ENCODE measurements around the gene PTPRD. TPM values are rescaled to one million over a fixed set of nuclear protein-coding genes. Genes with fewer than 3 reads are reported as not detected.

The PTPRD gene
- total and polyA plus RNA-seq, 9 donors = 16.2 to 231 (median 85.8) TPM

DNA sequence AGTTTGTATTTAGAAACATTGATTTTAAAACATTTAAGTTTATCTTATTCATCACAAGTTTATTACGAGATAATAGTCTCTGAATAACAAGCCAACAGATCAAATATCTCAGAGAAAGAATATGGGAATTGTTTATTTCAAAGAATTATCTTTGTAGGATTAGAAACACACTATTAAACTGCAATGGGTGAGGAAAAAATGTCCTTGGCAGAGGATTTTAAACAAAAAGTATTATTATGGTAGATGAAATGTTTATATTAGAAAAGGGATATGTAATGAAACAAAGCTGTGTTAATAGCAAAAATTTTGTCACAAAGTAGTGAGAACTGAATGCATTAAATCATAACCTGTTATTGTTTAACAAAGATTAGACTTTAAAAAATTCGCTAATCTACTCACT lies 1430.4 kb downstream of the PTPRD start:
- H3K4me1 ChIP-seq (ENCODE audit: insufficient read depth) = no peaks in the 10 kb centered on the region
- no peak overlapping the region for H3K27ac ChIP-seq
- intact Hi-C loops (cut with DNase I) = no loop called here
- H3K9me3 ChIP-seq = no peaks in the 10 kb centered on the region
- no peak for TF ChIP-seq EP300 (IDR thresholded peaks at IDR 0.05)
- no peak for DNase-seq
- no peaks in the 10 kb centered on the region for H3K36me3 ChIP-seq
- WGBS, 3 donors = 12 to 36% (median 16%) methylated on average over 2 of the region's 2 CpGs
- no peak overlapping the region for H3K4me3 ChIP-seq
- H3K27me3 ChIP-seq = no peaks in the 10 kb centered on the region

DNA sequence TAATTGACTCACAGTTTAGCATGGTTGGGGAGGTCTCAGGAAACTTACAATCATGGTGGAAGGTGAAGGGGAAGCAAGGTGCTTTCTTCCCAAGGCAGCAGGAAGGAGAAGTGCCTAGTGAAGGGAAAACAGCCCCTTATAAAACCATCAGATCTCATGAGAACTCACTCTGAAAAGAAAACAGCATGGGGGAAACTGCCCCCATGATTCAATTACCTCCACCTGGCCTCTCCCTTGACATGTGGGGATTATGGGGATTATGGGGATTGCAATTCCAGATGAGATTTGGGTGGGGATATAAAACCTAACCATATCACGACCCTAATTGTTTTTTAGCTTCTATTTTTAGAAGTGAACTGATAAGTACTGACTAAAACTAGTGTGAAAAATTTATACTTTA lies 1435.7 kb downstream of the PTPRD start:
- 38 to 48% (median 47%) methylated on average over 1 of the region's 1 CpG for WGBS, 3 donors
- intact Hi-C loops (cut with DNase I) = no loop called here
- no peak overlapping the region for H3K27ac ChIP-seq
- no peak overlapping the region for H3K4me3 ChIP-seq
- TF ChIP-seq POLR2A (IDR thresholded peaks at IDR 0.05) = no peak
- TF ChIP-seq EP300 (IDR thresholded peaks at IDR 0.05) = no peak
- TF ChIP-seq, protein P1, sequence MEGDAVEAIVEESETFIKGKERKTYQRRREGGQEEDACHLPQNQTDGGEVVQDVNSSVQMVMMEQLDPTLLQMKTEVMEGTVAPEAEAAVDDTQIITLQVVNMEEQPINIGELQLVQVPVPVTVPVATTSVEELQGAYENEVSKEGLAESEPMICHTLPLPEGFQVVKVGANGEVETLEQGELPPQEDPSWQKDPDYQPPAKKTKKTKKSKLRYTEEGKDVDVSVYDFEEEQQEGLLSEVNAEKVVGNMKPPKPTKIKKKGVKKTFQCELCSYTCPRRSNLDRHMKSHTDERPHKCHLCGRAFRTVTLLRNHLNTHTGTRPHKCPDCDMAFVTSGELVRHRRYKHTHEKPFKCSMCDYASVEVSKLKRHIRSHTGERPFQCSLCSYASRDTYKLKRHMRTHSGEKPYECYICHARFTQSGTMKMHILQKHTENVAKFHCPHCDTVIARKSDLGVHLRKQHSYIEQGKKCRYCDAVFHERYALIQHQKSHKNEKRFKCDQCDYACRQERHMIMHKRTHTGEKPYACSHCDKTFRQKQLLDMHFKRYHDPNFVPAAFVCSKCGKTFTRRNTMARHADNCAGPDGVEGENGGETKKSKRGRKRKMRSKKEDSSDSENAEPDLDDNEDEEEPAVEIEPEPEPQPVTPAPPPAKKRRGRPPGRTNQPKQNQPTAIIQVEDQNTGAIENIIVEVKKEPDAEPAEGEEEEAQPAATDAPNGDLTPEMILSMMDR (IDR thresholded peaks at IDR 0.05) = no peak
- DNase-seq = no peak
- no peaks in the 10 kb centered on the region for H3K4me1 ChIP-seq (ENCODE audit: insufficient read depth)
- no peaks in the 10 kb centered on the region for H3K9me3 ChIP-seq
- H3K36me3 ChIP-seq = no peaks in the 10 kb centered on the region
- H3K27me3 ChIP-seq = no peaks in the 10 kb centered on the region

DNA sequence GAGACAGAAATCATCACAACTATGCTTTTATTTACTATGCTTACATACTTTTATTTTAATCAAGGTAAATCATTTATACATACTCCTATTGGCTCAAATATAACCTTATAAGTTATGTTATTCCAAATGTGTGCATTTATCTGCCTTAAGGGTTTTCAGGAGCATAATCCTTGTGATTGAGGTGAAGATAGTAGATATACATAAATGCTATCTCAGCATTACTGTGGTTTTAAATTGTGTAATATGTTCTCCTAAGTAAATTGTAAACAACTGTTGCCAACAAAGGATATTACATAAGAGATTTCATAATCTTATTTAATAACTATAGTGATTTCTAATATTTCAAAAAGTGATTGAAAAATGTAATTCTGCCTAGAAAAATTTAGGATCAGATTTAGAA lies 1438.4 kb downstream of the PTPRD start:
- Histone ChIP-seq H3K27ac (no peak overlapping the region), H3K4me1 (ENCODE audit: insufficient read depth) (no peaks in the 10 kb centered on the region), H3K27me3 (no peaks in the 10 kb centered on the region), H3K9me3 (no peaks in the 10 kb centered on the region), H3K36me3 (no peaks in the 10 kb centered on the region), H3K4me3 (no peak overlapping the region)
- intact Hi-C loops (cut with DNase I) = no loop called here
- TF ChIP-seq POLR2A (IDR thresholded peaks at IDR 0.05) (no peak), EP300 (IDR thresholded peaks at IDR 0.05) (no peak)
- TF ChIP-seq, protein P1 (IDR thresholded peaks at IDR 0.05) = no peak
- DNase-seq = no peak

DNA sequence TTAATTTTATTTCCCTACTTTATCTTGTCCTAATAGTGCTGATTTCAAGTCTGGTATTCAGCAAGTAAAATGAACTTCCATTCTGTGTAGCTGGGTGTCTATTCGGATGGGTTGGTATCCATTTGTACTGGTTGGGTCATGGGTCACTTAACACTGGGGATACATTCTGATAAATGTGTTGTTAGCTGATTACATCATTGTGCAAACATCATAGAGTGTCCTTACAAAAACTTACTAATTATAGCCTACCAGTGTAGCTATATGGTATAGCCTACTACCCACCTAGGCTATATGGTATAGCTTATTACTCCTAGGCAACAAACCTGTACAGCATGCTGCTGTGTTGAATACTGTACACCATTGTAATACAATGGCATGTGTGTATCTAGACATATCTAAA lies 1439.5 kb downstream of the PTPRD start:
- no peaks in the 10 kb centered on the region for H3K4me1 ChIP-seq (ENCODE audit: insufficient read depth)
- WGBS, 3 donors = 77 to 88% (median 87%) methylated on average over 1 of the region's 1 CpG

DNA sequence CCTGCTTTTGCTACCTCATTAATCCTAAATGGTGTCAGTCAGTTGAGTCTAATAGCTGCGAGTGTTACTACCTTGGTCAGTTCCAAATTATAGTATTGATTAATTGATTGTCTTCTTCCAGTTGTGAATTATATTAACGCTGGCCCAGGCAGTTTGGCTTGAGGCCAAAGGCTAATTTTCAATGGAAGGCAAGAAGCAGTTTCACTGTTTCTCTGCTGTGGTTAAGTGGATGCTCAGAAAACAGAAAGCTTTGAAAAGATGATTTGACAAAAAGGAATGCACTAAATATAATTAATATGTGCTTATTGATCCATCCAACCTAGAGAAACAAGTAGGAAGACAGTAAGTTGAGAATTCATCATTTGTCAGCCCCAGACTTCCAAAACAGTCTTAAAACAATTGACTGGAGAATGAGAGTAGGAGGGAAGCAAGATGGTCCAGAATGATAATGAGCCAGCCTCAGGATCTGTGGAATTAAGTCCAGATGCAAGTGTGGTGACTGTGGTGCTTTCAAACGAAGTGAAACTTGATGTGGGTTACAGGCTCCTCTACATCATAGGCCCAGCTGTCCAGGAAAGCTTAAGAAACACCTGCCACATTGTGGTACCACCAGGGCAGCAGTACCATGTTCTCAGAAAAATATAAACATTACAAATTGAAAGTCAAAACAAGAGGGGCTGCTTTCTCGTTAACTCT lies 1442.2 kb downstream of the PTPRD start:
- no peaks in the 10 kb centered on the region for H3K9me3 ChIP-seq
- intact Hi-C loops (cut with DNase I) = no loop called here
- TF ChIP-seq EP300 (IDR thresholded peaks at IDR 0.05) (no peak), POLR2A (IDR thresholded peaks at IDR 0.05) (no peak)
- TF ChIP-seq, protein P1 (IDR thresholded peaks at IDR 0.05) = no peak
- 32 to 40% (median 38%) methylated on average over 4 of the region's 4 CpGs for WGBS, 3 donors
- no peak overlapping the region for H3K4me3 ChIP-seq
- H3K36me3 ChIP-seq = no peaks in the 10 kb centered on the region
- H3K27me3 ChIP-seq = no peaks in the 10 kb centered on the region
- H3K4me1 ChIP-seq (ENCODE audit: insufficient read depth) = no peaks in the 10 kb centered on the region
- H3K27ac ChIP-seq = no peak overlapping the region
- no peak for DNase-seq

More for the DNA sequence above, 1439.5 kb downstream of the PTPRD start:
- H3K27me3 ChIP-seq = no peaks in the 10 kb centered on the region
- DNase-seq = no peak
- H3K36me3 ChIP-seq = no peaks in the 10 kb centered on the region
- H3K4me3 ChIP-seq = no peak overlapping the region
- TF ChIP-seq EP300 (IDR thresholded peaks at IDR 0.05) (no peak), POLR2A (IDR thresholded peaks at IDR 0.05) (no peak)
- TF ChIP-seq, protein P1 (IDR thresholded peaks at IDR 0.05) = no peak
- intact Hi-C loops (cut with DNase I) = no loop called here
- H3K27ac ChIP-seq = no peak overlapping the region
- no peaks in the 10 kb centered on the region for H3K9me3 ChIP-seq

All from ovary (tissue), 9 donors.